Adrenal gland (tissue), 5 donors: Measurements from ENCODE around the gene UBE2E2.

ENCODE experiments used
- CTCF ChIP-seq, 6 experiments: fragments of 450-650 bp in 4 of 6; fragments of 200-600 bp in 2 of 6; sonication (generic) in 1 of 6; IDR thresholded peaks; 1 replicate in 5 of 6; 2 replicates in 1 of 6; pipeline versions ENCODE4 v1.5.1 to v1.8.0; 2016 to 2021; ENCODE audit warnings: antibody characterized with exemption in 6 of 6, mild to moderate bottlenecking in 2 of 6, moderate library complexity in 1 of 6
- POLR2A ChIP-seq, 2 donors: fragments of 450-650 bp; IDR thresholded peaks; one replicate each; pipeline ENCODE4 v1.6.1; 2017; ENCODE audit warnings: antibody characterized with exemption in 2 of 2, mild to moderate bottlenecking in 2 of 2, moderate library complexity in 1 of 2
- donor health status: DM: no; HTN: no; CAD: no.

DNA sequence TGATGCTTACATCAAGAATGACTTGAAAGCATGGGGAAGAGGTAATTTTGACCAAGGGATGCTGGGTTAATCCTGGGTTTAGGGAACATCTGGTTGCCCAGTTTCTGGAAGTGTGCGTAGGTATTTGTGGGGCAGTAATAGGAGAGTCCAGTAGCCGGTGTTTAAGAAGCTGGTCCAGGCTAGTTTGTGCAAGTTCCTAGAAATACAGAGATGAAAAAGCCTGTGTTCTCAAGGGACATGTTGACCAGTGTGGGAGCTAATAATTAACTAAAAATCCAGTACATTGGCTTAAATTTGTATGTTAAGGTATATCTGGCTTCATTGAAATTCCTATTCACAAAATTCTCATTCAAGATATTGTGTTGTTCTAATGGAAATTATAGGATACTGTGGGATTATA lies 51.2 kb downstream of the UBE2E2 start:
- TF ChIP-seq CTCF (IDR thresholded peaks at IDR 0.05) (no peak), POLR2A (IDR thresholded peaks at IDR 0.05) (no peak)
